ENCODE measurements around the gene CNTF.

GRCh38 chr11:58631378-58631777 is 8.9 kb downstream of the CNTF start:
- TF ChIP-seq CTCF (conservative IDR thresholded peaks at IDR 0.05; ENCODE audit: low read depth, low read length) (no peak), EZH2 (IDR thresholded peaks at IDR 0.05; ENCODE audit: borderline replicate concordance, low read depth, low read length, poor library complexity, severe bottlenecking) (no peak)

Data from A673 (cell line).